Muscle of back (tissue), 11 donors: ENCODE measurements around the gene ZNF593OS. TPM values are rescaled to one million over a fixed set of nuclear protein-coding genes. Genes with fewer than 3 reads are reported as not detected.

Source experiments
- DNase-seq, 3 donors: peaks; one replicate each; pipeline versions ENCODE4 v3.0.0 to v3.0.0-alpha.2; 2013
- polyA plus RNA-seq, 10 donors: library from polyadenylated mRNA; unstranded; fragments of 120-200 nt; gene quantifications; one replicate each; pipeline ENCODE4 v1.2.1, GENCODE V29; 2013; ENCODE audit not compliant: insufficient read length in 10 of 10

Gene ZNF593OS
- polyA plus RNA-seq, 10 donors: 0.60 to 2.1 (median 1.4) TPM

GRCh38 chr1:26184883-26185282, 13.3 kb upstream of the ZNF593OS start:
- DNase-seq: no peak

DNA sequence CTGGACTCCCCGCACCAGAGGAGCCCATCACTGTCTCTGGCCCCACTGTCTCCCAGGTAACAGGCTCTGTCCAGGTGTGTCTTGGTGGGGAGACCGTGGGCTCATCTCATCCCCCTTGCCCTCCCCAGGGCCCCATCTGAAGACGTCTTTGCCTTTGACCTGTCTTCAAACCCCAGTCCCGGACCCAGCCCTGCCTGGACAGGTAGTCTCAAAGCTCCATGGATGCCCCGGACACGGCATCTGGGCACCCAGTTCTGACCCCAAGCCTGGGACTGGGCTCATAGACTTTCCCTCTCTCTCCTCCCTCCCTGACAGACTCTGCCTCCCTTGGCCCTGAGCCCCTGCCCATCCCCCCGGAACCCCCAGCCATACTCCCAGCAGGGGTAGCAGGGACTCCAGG, 12.5 kb upstream of the ZNF593OS start:
- DNase-seq: no peak

GRCh38 chr1:26182383-26182696, 10.7 kb upstream of the ZNF593OS start:
- no peak for DNase-seq

DNA sequence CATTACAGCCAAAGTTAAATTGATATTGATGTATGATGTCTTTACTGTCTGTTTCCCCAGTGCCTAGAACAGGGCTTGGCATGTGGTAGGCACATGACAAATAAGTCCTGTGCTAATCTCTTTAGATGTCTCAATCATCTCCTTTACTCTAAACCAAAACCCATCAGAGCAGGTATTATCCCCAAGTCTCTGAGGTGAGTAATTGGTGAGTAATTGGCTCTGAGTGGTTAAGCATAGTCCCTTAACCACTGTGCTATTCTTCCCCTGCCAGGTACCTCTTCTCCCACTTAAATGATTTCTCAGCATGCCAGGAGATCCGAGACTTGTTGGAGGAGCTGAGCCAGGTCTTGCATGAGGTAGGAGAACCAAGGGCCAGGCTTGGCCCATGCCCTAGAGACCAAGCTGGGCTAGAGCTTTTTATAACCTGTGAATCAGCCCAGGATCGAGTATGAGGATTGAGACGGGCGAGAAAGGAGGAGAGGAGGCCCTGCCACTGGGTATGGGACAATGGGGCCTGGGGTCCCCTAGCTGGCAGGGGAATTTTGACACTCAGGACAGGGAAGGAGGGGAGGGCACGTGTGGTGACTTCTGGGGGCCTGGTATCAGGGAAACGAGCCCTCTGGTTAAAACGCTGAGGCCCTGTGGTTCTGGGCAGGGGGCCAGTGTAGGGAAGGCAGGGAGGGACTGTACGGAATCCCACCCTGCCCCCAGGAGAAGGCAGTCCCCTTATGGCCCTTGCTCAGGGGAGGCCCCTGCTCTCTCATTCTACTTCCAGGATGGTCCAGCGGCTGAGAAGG, 10.2 kb upstream of the ZNF593OS start:
- DNase-seq: no peak

- no peak for DNase-seq
These were observed 8.4 kb upstream of the ZNF593OS start for GRCh38 chr1:26180010-26180506.

GRCh38 chr1:26177182-26177684, 5.6 kb upstream of the ZNF593OS start, which contains the start of gene CNKSR1:
Gene CNKSR1 (plus strand): TSS chr1:26177491. CDS start chr1:26177548, 57 bp downstream.
- DNase-seq: no peak

DNA sequence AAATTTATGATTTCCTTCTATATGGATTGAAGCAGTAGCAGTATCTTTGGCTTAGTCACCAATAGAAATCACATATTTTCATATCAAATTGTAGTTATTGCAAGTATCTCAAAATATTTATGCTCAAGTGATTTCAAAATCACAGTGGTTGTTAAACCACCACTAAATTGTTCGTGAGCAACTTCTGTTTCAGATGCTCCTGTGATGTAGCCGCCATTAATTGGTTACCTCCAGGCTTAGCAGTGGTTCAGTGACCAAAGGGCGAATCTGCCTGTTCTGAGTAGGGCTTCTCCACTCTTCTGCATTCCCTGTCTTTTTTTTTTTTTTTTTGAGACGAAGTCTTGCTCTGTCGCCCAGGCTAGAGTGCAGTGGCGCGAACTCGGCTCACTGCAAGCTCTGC, 3.7 kb upstream of the ZNF593OS start:
- no peak for DNase-seq

DNA sequence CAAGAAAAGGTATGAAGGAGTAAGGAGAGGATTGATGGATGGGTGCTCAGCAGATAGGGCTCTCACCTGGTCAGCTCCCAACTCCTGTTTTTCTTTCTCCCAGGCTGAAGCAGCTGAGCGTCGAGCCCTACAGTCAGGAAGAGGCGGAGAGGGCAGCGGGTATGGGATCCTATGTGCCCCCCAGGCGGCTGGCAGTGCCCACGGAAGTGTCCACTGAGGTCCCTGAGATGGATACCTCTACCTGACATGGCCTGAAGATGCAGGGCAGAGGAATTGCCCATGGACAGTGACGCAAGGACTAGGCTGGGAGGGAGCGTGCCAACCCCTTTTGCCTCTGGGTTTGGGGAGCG, 1.2 kb downstream of the ZNF593OS start:
- no peak for DNase-seq

GRCh38 chr1:26169669-26170471, 1.8 kb downstream of the ZNF593OS start, which contains the start of gene ZNF593:
Gene ZNF593 (plus strand): TSS chr1:26169908. CDS start chr1:26169984, 76 bp downstream.
- peak; percentile 86 to 95 (median 92) for DNase-seq

DNA sequence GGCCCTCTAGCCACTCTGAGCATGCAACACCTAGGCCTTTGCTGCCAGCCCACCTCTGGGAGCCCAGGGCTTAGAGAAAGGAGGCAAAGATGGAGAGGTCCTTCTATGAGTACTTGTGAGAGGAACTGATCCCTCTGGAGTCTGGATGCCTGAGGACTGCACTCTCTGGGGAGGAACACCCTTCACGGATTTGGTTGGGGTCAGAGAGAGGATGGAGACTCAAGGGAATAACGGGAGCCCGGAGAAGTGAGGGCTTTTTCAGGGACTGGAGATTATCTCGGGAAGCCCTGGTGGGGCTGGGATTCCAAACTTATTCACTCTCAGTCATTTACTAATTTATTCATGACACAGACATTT, 2.5 kb downstream of the ZNF593OS start:
- no peak for DNase-seq

DNA sequence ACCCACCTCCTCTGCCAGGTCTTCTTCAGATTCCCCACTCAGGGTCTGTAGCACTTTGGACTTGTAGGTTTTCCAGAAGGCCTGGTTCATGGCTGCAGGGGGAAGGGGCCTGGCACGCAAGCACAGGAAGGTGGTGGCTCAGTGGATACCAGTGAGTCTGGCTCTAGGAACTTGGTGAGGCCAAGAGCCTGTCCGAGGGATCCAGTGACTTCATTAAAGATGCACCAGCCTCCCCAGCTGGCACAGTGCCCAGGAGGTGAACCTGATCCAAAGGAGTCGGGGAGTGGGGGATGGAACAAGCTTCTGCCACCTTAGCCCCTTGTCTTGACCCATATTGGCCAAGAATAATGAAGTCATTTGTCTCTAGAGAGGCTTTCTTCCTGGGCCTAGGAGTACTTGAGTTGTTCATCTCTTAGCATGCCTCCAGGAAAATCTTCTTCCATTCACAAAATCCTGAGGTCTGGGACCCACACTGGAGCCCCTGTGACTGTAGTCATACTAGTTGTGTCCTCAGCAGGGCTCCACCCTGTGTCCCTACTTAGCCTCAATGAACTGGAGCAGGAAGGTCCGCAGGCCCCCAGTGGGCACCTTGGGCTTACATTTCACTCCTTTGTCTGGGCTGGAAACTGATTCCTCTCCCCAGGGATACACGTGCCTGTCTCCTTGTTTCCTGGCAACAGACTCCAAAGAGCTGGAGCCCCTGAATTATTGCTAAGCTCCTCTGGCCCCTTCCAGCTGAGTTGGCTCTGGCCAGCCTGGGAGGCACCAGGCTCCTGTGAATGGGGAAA, 3.0 kb downstream of the ZNF593OS start, which contains the start of gene C1orf232:
Gene C1orf232, minus strand, starts transcription at position 554 of the 788 bp plus-strand sequence. Its CDS starts 464 bp downstream, at position 90.
- DNase-seq: no peak

GRCh38 chr1:26166719-26167281, 4.8 kb downstream of the ZNF593OS start:
- no peak for DNase-seq

GRCh38 chr1:26164861-26165842, 6.5 kb downstream of the ZNF593OS start:
- DNase-seq: no peak

DNA sequence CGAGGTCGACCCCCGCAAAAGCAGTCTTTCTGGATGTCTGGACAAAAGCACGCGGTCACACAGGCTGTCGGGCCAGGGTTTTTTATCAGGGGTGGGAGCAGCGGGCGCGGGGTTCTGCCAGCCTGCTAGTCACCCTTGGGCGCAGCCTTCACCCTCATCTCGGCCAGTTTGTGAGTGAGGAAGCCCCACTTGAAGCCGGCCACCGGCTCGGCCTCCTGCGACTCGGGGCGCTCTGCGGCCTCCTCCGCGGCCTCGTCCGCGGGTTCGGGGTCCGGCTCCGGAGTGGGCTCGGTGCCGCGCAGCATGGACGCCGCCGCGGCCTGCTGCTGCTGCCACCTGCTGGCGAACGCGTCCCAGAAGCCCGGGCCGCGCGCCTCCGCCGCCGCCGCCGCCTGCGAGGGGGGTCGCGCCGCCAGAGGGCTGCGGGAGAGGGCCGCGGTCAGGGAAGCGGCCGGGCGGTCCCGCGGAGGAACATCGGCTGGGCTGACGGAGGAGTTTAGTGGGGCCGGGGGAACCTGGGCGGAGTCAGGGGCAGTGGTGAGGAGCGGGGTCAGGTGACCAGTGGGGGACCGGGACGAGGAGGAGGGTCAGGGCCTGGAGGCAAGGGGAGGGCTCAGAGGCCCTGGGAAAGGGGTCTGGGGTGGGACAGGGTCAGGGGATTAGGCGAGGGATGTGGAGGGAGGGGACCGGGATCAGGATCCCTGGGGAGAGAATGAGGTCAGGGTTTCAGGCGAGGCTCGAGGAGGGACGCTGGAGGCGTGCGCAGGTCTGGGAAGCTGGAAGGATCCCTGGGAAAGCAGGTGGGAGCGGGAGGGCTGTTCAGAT, 7.4 kb downstream of the ZNF593OS start:
- DNase-seq: peak in 1 of 3 donors; percentile 76

DNA sequence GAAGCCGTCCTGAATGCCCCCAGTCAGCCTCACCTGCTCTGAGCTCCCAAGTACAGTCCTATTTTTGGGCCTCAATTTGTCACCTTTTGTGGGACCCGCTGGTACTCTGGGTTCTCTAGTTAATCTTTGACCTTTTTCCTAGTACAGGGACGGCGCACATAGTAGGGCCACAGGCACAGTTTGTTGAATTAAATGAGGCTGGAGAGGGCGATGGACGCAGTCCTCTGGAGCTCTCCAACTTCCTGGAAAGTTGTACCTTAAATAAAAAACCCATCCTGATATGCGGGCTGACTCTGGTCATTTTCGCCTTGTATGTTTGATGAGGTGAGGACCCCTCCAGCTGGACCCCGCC, 8.0 kb downstream of the ZNF593OS start:
- DNase-seq: no peak

GRCh38 chr1:26162220-26162709, 9.4 kb downstream of the ZNF593OS start:
- no peak for DNase-seq

DNA sequence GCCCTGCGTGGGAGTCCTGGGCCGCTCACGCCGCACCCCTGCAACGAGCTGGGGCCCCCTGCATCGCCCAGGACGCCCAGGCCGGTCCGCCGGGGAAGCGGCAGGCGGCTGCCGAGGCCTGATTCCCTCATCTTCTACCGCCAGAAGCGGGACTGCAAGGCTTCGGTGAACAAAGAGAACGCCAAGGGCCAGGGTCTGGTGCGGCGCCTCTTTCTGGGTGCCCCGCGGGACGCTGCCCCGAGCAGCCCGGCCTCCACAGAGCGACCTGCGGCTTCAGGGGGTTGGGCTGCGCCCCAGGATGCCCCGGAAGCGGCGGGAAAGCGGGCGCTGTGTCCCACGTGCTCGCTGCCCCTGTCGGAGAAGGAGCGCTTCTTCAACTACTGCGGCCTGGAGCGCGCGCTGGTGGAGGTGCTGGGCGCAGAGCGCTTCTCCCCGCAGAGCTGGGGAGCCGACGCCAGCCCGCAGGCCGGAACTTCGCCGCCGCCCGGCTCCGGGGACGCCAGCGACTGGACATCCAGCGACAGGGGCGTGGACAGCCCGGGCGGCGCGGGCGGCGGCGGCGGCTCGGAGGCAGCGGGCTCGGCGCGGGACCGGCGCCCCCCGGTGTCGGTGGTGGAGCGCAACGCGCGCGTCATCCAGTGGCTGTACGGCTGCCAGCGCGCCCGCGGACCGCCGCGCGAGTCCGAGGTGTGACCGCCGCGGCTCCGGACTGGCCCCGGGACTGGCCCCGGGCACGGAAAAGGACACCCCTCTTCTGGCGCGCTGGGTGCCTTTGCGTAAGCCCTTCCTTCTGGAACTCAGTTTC, 10.0 kb downstream of the ZNF593OS start:
- DNase-seq: peak in 2 of 3 donors; percentile 67 to 83
